ENCODE measurements around the gene XKR7.

Gene XKR7

GRCh38 chr20:31979713-31980426 lies 11.9 kb downstream of the XKR7 start:
- no peak for DNase-seq (ENCODE audit: low read depth in 2 of 2)

DNA sequence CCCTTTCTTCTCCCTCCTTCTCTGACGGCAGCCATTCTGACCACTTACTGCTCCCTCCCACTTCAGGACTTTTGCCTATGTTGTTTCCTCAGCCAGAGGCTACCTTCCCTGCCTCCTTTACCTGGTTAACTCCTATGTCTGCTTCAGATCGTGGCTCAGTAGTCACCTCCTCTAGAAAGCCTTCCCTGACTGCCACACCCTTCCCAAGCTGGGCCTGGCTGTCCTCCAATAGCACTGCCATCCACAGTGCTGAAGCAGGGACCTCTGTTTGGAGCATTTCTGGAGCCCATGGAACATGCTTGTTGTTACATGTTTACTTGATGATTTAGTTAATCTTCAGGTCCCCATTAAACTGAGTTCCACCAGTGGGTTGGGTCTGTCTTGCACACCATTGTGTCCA lies 13.8 kb downstream of the XKR7 start:
- DNase-seq (ENCODE audit: low read depth in 2 of 2): no peak

DNA sequence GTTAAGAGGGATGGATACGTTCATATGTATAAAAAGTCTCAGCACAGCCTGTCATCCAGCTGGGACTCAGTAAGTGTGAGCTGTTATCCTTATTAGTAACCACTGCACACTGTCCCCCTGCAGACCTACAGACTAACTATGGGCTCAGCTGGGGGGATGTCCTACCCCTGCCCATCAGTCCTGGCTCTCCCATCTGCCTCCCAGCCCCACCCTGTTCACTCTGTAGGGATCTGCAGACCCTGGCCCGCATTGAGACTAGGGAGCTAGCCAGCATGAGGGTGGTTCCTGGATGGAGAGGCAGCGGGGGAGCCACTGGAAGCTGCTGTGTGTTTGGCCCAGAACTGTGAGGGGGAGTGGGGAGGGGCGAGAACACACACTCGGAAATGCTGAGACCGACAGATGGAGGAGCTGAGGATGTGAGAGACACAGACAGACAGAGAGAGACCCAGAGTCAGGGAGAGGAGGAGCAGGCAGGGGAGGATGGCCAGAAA lies 17.1 kb downstream of the XKR7 start:
- DNase-seq (ENCODE audit: low read depth in 2 of 2): no peak

GRCh38 chr20:31987744-31988143 lies 19.8 kb downstream of the XKR7 start:
- no peak for DNase-seq (ENCODE audit: low read depth in 2 of 2)

DNA sequence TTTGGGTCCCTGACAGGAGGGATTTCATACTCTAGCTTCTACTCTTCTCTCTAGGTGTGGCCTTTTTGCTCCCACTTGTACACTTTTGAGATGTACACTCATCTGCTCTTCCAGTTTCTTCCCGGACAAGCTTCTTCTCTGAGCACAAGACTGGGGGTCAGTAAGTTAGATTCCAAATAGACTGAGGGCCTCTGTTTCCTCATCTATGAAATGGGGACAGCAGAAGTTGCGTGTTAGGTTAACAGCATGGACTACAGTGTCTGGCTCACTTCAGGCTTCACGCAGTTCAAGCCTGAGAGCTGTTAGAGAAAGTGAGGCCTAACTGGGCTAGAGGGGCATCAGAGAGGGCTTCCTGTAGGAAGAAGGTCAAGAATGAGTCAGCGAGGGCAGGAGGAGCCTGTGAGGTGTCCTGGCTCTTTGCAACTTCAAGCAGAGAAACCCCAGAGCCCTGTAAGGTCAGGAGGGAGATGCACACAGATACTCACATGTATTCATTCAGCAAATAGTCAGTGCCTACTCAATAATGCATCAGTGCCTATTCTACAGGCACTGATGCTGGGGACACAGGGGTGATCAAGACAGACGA lies 20.6 kb downstream of the XKR7 start:
- DNase-seq (ENCODE audit: low read depth in 2 of 2): no peak

GRCh38 chr20:31989030-31989645 lies 21.2 kb downstream of the XKR7 start:
- DNase-seq (ENCODE audit: low read depth in 2 of 2): no peak

GRCh38 chr20:31990641-31991338 lies 22.8 kb downstream of the XKR7 start:
- no peak for DNase-seq (ENCODE audit: low read depth in 2 of 2)

- DNase-seq (ENCODE audit: low read depth in 2 of 2): no peak
Observed at GRCh38 chr20:31991339-31991705, 23.4 kb downstream of the XKR7 start.

DNA sequence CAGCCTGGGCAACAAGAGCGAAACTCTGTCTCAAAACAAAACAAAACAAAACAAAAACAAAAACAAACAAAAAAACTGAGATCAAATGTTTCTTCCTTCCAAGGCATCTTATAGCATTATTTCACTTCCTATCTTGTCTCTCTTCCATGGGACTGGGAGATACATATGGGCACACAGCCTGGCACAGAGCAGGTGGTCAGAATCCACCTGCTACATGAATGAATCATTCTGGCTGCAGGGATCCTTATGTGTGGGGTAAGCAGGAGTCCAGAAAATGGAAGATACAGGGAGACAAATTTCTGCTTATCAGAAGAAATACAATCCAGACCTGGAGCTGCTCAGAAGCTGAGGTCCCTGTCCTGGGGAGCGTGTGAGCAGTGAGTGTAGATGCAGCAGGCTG lies 24.1 kb downstream of the XKR7 start:
- DNase-seq (ENCODE audit: low read depth in 2 of 2): no peak

- no peak for DNase-seq (ENCODE audit: low read depth in 2 of 2)
Observed at GRCh38 chr20:31996996-31997395, 29.0 kb downstream of the XKR7 start.

DNA sequence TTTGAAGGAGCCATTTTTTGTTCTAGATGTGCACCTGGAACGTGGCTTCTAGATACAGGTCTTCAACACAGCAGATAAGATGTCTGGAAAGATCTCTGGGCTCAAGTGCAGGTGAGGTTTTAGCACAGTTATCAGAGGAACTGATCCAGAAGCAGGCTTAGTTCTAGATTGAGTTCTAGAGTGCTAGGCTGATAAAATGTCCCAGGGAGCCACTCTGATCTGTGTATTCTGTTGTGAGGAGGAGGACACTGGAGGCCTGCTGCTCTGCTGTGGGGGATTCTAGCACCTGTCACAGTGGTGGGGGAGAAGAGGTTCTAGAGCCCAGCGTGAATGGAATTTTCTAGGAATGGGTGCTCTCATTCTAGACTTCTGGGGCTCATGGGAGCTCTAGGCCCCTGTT lies 30.3 kb downstream of the XKR7 start:
- no peak for DNase-seq (ENCODE audit: low read depth in 2 of 2)

DNA sequence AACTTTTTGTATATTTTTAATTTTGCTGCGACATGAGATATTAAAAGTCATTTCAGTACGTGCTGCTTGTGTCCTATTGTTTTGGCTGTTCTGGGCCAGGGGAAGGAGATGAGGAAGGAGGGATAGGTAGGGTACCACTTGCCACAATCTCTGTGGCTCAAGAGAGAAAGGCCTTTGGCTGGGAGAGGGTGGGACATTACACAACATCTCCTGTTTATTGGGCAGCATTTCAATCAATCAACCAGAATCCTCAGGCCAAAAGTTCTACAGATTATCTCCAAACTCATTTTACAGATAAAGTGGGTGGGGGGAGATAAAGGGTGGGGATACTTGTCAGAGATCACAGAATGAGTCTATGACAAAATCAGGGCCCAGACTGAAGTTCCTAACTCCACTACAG lies 35.4 kb downstream of the XKR7 start:
- DNase-seq (ENCODE audit: low read depth in 2 of 2): no peak

GRCh38 chr20:32004963-32005362 lies 37.0 kb downstream of the XKR7 start:
- DNase-seq (ENCODE audit: low read depth in 2 of 2): no peak

- DNase-seq (ENCODE audit: low read depth in 2 of 2): no peak
Observed at GRCh38 chr20:32006053-32006452, 38.1 kb downstream of the XKR7 start.

DNA sequence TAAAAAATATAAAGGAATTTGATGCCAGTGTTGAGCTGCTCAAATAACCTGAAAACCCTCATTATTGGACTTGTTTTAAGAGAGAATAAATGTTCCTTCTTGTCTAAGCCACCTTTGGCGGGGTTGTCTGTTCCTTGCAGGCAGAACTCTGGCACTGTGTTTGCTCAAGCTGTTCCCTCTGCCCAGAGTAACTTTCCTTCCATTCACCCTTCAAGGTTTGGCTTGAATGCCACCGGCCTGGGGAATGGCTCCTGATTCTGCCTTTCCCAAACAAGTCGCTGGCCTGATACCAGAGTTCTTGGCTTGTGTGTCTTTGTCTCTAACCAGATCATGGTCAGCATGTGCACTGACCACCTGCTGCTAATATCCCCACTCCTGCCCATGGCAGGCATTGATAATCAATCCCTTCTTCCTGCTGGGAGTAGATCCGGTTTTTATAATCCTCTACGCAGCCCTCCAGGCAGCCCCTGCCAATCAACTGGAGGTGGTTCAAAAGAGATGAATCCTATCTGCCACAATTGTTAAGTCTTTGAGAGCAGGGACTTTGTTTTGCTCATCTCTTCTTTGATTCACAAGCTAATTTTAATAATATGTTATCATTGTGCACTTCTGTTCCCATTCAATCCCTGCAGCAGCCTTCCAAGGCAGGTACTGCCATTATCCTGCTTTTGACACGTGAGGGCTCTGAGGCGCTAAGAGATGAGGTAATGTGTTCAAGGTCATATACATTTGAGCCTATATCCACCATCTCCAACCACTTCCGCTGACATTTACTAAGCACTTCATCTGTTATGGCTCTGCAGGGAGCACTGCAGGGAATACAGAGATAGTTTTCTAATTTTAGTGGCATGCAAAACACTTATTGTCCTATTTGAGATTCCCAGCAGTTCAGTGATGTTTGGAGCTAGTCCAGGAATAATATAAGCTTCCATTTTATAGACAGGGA lies 39.2 kb downstream of the XKR7 start:
- DNase-seq (ENCODE audit: low read depth in 2 of 2): no peak

DNA sequence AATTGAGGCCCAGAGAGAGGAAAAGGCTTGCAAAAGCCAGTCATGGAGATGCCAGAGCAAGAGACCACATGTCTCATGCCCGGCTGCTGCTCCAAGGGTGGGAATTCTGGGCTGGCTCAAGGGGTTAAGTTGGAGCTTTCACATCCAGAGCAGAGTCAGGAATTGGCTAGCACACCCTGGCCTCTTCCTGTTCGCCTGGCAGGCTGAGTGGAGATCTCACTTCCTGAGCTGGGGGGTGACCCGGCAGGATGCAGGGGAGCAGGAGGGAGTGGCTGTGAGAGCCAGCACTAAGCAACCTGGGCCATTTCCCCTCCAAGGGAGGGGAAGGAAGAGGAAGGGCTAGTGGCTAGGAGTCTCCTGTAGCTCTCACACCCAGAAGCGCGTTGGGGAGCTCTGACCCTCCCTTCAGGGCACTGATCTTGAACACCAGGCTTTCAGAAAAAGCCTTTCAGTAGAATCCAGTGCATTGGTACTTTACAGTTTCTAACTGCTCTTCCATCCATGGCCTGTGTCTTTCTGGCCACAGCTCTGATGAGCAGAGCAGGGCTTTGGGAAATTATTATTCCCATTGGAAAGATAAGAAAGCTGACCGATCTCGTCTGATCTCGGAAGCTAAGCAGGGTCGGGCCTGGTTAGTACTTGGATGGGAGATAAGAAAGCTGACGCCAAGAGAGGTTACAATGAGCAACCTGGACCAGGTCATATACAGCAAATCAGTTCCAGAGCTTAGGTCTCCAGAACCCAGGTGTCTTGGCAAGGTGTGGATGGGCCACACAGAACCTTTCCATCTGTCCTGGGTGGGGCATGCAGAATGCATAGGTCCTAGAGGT lies 40.1 kb downstream of the XKR7 start:
- DNase-seq (ENCODE audit: low read depth in 2 of 2): no peak

DNA sequence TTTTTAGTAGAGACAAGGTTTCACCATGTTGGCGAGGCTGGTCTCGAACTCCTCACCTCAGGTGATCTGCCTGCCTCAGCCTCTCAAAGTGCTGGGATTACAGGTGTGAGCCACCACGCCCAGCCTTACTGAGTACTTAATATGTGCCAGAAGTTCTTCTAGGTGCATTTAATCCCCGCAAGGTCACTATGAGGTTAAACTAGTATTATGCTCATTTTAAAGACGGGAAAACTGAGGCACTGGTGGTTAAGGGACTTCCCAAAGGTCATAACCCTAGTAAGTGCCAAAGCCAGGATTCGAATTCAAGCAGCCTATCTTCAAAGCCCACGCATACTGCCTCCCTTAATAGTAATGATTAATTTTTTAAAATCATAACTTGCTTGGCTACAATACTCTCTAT lies 41.6 kb downstream of the XKR7 start:
- DNase-seq (ENCODE audit: low read depth in 2 of 2): no peak

- no peak for DNase-seq (ENCODE audit: low read depth in 2 of 2)
Observed at GRCh38 chr20:32010101-32010500, 42.1 kb downstream of the XKR7 start, which contains the start of gene CCM2L. Gene CCM2L, plus strand, starts transcription at chr20:32010438. Its CDS starts 17 bp downstream, at chr20:32010455.

- no peak for DNase-seq (ENCODE audit: low read depth in 2 of 2)
Observed at GRCh38 chr20:32010666-32011065, 42.7 kb downstream of the XKR7 start.

DNA sequence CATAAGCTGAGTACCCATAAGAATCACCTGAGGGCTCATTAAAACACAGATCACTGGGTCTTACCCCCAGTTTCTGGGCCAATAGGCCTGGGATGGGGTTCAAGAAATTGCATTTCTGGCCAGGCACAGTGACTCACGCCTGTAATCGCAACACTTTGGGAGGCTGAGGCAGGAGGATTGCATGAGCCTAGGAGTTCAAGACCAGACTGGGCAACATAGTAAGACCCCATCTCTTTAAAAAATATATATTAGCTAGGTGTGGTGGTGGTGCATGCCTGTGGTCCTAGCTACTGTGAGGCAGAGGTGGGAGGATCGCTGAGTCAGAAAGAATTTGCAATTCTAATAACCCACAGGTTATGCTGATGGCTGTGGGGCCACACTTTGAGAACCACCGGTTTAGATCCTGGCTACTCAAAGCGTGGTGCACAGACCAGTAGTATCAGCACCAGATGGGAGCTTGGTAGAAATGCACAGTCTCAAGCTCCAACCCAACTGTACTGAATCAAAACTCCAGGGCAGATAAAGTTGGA lies 44.3 kb downstream of the XKR7 start:
- DNase-seq (ENCODE audit: low read depth in 2 of 2): no peak
